NCI-H345 (cell line): ENCODE measurements around the gene TASP1.

Source experiments
- DNase-seq: peaks from one replicate; lab custom pipeline; 2025; lab: John Stamatoyannopoulos, UW

Gene TASP1

DNA sequence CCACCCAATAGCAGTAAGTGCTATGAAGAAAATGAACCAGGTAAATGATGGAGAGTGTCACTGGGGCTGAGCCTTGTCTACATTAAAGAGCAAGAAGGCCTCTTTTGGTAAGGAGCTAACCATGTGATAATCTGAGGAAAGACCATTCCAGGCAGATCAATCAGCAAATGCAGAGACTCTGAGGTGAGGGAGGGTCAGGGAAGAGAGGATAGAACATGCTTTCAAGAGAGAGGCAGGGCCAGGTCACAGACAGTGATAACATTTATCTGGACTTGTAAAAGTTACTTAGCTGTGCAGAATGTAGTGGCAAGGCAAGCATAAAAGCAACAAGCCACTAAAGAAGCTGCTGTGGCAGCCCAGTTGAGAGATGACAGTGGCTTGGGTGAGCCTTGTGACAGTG is 197.3 kb downstream of the TASP1 start:
- DNase-seq = no peak

GRCh38 chr20:13436530-13436929 is 202.2 kb downstream of the TASP1 start:
- no peak for DNase-seq

DNA sequence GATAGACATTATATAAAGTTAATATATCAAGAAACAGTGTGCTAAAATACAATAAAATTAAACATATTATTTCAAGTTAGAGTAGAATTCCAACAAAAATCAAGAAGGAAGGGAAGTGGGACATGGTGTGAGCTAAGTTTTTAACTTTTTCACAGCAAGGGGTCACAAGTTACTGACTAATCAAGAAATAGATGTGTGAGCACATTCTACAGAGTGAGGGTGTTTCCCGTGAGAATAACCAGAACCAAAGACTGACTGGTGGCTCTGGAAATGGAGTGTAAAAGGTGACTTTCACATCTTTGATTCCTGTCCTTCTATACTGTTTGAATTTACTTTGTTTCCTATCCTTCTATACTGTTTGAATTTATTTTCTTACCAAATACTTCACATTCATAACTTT is 206.6 kb downstream of the TASP1 start:
- DNase-seq = no peak

DNA sequence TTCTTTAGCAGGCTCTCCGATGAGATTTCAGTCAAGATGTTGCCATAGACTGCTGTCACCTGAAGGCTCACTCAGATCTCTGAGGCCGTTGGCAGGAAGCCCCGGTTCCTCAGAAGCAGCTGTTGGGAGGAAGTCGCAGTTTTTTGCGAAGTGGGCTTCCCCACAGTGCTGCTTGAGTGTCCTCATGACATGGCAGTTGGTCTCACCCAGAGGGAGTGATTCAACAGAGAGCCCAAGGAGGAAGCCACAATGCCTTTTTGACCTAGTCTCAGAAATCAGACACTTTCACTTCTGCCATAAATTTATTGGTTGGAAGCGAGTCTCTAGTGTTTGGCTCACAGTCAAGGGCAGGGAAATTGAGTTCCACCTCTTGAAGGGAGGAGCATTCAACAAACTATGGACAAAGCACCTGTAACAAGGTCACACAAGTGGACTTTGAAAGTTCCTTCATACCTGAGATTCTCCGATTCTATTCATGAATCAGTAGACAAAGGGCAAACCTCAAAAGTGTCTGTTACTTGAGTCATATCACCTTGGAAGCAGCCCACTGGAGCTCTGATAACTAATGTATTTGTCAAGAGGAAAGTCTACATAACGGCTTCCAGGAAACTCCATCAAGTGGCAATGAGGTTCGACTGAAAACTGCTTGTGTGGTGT is 208.3 kb downstream of the TASP1 start:
- no peak for DNase-seq

DNA sequence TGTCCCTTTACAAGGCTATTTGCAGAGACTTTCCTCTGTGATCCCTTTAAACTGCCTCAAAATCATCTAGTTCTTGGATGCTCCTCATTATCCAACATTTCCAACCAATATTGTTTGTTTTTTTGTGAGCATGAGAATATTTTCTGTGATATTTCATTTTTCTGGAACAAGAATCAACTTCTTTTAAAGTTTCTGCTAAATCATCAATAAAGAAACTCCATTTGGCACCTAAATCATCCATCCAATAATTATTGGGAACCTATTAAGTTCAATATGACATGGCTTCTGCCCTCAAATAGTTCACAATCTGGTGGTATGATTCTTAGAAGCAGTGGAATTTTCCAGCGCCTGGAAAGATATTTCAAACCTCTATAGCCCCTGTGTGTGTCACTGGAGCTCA is 210.0 kb downstream of the TASP1 start:
- no peak for DNase-seq

DNA sequence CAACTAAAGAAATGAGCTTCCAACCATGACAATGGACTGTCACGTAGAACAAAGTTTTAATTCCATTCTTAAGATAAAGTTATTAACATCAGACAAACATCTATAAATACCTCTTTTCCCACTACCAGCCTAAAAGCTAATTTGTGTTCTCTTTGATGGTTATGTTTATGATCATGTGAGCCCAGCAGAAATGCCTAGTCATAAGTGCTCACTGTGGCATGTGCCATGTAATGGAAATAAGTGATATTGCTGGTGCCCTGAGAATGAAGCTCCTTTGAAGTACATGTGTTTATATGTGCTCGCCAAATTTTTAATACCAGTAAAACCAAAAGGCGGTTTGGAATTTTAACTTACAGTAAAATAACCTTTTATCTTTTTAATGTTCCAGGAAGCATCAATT is 211.9 kb downstream of the TASP1 start:
- DNase-seq = no peak

DNA sequence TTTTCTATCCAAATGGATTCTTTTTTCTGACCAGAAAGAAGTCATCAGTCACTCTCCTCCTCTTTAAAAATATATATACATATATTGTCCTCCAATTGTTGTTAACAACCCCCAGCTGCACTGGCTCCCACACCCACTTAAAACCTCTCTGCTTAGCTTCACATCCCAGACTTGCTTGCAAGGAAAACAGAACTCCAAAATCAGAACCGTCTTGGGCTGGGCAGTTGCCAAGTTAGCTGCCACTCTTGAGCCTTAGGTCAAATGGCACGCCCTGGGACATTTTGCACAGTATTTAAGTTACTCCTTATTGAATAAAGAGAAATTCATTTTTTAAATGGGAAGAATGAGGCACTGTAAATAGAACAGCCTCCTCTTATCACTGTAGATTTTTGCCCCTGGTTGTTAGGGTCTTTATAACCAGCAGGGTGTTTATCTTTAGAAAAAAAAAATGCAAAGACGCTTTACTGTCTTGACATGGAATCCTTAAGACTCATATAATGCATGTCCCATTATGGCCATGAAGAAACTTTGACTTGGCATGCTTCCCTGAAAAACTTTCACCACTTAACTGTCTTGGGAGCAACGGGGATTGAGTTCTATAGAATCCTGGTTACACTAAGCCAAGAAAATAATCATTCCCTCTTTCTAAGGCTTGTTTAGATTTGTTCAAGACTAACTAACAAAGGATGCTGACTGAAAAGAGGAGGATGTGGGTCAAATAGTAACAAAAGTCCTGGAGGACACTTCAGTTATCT is 213.2 kb downstream of the TASP1 start:
- no peak for DNase-seq

DNA sequence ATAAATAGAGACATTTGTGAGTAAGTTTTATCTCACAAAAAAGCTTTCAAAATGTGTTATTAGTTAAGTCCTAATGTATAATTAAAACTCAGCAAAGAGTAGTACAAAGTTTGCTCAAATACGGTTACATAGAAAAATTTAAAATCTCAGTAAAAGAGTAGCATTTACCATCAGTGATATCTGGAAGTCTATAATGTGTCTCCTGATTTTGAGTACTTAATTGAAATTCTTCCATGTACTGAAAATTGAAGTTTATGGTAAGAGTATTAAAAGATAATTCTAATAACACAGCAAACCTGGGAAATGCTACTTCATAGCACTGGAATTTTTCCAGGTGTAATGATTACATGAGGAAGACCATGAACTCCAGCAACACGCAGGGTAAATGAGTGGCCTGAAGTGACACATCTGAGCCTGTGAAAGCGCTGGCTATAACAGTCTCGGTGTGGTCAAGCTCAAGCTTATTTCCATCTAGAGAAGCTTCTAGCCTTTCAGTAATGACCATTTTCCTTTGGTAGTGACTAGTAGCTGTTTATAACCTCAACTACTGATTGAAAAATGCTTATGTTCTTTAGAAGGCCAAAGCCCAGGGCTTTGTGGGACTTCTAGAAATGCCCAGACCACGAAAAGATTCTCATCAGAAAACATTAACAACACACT is 214.4 kb downstream of the TASP1 start:
- DNase-seq = no peak

DNA sequence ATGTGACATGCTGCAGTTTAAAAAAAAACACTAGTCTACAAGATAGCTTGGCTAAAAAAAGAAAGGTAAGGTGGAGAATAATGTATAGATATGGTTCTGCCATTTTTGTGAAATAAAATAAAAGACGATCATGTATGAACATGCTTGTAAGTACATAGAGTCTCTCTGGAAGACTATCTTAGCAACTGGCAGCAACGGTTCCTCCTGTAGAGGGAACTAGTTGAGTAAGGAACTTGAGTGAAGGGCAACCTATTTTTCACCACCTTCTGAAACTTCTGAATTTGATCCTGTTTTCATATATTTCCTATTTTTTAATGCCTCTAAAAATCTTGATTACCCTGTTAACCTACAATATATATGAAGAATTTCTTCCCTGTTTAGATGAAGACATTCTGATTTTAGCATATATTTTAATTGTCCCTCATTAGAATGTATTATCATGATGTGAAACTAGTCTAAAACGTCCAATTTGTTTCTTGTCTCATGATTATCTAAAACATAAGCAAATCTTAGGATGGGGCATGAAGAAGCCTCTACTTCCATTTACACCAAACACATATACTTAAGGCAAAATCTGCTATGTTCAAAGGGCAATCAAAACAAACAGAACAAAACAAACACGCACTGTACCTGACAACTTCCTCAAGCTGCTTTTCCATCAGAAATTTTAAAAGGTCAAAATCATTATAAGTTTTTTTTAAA is 215.1 kb downstream of the TASP1 start:
- no peak for DNase-seq

- no peak for DNase-seq
These were observed 216.1 kb downstream of the TASP1 start for GRCh38 chr20:13422637-13423036.

- no peak for DNase-seq
These were observed 218.1 kb downstream of the TASP1 start for GRCh38 chr20:13420625-13421024.

DNA sequence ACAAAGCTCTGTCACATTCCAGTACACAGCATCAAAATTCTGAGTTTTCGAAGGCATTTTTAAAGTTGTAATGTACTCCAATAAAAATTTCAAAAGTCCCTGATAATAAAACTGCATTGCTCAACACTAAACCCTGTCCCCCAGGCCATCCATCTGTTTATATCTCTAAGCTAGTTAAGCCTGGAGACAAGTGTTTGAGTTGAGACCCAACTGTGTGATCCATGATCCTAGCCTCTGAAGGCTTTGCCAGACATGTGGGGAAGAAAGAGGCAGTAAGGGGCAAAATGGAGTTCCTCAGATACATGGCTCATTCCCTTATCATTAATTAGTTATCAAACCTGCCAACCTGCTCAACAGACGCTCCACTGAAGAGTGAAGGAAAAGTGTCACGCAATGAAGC is 219.3 kb downstream of the TASP1 start:
- DNase-seq = no peak

GRCh38 chr20:13418263-13419229 is 220.2 kb downstream of the TASP1 start:
- no peak for DNase-seq

- DNase-seq = no peak
These were observed 222.2 kb downstream of the TASP1 start for GRCh38 chr20:13416531-13416930.

DNA sequence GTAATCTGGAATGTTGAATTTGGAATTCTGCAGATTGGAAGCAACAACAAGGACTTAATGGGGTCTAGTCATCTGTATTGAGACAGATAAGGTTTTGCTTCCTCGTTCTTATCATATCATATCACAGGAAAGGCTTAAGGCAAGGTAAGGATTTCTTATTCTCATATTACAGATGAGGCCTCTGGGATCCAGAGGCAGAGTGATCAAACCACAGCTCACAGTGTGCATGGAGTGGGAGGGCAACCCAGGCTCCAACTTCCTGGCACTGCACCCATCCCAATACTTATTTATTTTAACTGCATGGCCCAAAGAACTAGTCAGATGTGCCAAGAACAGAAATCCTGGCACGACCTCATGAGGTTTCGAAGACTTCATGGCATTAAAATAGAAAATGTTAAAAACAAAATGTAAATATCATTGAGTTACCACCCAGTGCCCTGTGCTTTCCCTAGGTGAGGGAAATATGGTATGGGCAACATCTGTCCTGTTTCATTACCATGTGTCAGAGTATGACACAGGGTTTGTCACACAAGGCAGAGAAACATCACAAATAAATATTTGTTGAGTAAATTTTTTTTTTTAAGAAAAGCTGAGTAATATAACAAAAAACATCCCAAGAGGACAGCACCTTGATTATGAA is 225.8 kb downstream of the TASP1 start:
- DNase-seq = no peak

DNA sequence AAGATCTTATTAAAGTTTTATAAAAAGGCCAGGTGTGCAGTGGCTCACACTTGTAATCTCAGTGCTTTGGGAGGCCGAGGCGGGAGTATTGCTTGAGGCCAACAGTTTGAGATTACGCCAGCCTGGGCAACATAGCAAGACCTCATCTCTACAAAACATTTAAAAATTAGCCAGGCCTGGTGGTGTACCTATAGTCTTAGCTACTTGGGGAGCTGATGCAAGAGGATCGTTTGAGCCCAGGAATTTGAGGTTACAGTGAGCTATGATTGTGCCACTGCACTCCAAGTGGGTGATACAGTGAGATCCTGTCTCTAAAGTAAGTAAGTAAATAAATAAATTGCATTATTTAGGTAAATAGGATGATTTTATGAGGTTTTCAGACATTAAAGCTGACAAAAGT is 234.4 kb downstream of the TASP1 start:
- no peak for DNase-seq

- no peak for DNase-seq
These were observed 235.3 kb downstream of the TASP1 start for GRCh38 chr20:13403453-13403852.

GRCh38 chr20:13402986-13403385 is 235.7 kb downstream of the TASP1 start:
- no peak for DNase-seq

DNA sequence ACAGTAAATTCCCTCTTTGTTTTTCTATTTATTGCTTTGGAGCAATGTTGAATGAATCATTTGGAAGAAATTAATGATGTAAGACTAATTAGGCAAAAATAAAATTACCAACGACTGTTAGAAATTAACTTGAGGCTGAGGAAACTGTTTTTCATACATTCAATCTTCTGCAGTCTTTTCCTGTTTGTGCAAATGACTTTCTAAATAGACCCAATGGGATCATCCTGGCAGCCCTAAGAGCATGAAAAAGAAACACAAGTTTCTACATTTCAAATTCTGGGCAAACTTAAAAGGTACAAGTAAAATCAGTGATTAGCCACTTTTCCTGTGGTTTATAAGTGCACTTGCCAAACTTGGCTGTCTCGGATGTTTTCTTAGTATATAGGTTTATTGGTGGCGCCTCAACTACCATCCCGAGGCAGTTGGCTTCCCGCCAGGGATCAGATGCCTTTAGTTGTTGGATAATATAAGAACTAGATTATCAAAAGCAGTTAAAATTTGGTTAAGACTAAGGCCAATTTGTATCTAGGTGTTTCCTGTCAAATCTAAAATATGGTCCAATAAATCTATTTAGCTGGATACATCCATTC is 236.5 kb downstream of the TASP1 start:
- DNase-seq = no peak

GRCh38 chr20:13401596-13401995 is 237.1 kb downstream of the TASP1 start:
- no peak for DNase-seq

DNA sequence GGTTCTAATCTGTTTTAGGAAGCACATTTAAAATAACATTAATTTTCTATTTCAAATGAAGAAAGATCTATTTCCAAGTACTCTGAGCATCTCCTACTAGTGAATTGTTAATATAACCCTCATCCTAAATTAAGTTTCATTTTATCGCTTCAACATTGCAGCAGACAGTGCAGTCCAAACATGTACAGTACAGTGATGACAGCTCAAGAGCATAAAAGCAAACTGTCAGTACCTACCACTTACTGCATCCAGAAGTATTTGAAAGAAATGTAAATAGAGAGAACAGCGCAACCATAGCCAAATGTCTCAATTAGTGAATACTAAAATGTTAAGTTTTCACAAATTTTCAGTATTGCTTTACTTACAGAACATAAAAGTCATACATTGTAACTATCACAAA is 238.3 kb downstream of the TASP1 start:
- no peak for DNase-seq
